Activated CD8-positive, alpha-beta T cell treated with anti-CD3 and anti-CD28 coated beads for 36 hours (primary cell): ENCODE measurements around the gene FCHO2. TPM values are rescaled to one million over a fixed set of nuclear protein-coding genes. Genes with fewer than 3 reads are reported as not detected.

Source experiments
- ATAC-seq: fragments of 200-7000 bp; cut with Tn5 transposase; one replicate; pipeline ENCODE4 v1.10.0; 2021; ENCODE audit warnings: mild to moderate bottlenecking, moderate library complexity
- CTCF ChIA-PET: fragments of 350-600 bp; sonication (Branson Sonifier 250); formaldehyde crosslinking; loops from one replicate; lab custom pipeline; 2021; ENCODE audit warnings: antibody characterized with exemption; lab: Charles Lee
- POLR2A ChIA-PET: fragments of 350-600 bp; sonication (Branson Sonifier 250); formaldehyde crosslinking; loops from one replicate; lab custom pipeline; 2021; ENCODE audit warnings: antibody characterized with exemption; lab: Charles Lee
- DNase-seq: peaks from one replicate; pipeline ENCODE4 v3.0.0-alpha.2; 2020
- H3K27ac Mint-ChIP-seq: one replicate; pipeline ENCODE4 v1.8.0; 2021; ENCODE audit warnings: mild to moderate bottlenecking, mixed read lengths
- H3K27me3 Mint-ChIP-seq: one replicate; pipeline ENCODE4 v1.8.0; 2021; ENCODE audit warnings: mixed read lengths
- H3K36me3 Mint-ChIP-seq: one replicate; pipeline ENCODE4 v1.8.0; 2021; ENCODE audit warnings: low read depth, mixed read lengths
- H3K4me1 Mint-ChIP-seq: one replicate; pipeline ENCODE4 v1.8.0; 2021; ENCODE audit warnings: low read depth, mixed read lengths
- H3K4me3 Mint-ChIP-seq: one replicate; pipeline ENCODE4 v1.8.0; 2021; ENCODE audit warnings: mild to moderate bottlenecking, moderate library complexity, mixed read lengths
- H3K9me3 Mint-ChIP-seq: one replicate; pipeline ENCODE4 v1.8.0; 2021; ENCODE audit warnings: mixed read lengths
- CTCF ChIP-seq: fragments of 200-600 bp; IDR thresholded peaks from one replicate; pipeline ENCODE4 v1.8.0; 2022; ENCODE audit warnings: antibody characterized with exemption, mild to moderate bottlenecking
- intact Hi-C: fragments of 100-400 bp; cut with micrococcal nuclease; formaldehyde crosslinking; loops from one replicate; pipeline ENCODE4 v1.10.0; 2022
- total RNA-seq, 2 experiments: library from RNA; stranded (reverse); gene quantifications; one replicate each; pipeline ENCODE4 v1.2.3, GENCODE V29; 2021

FCHO2 gene
- total RNA-seq, 2 experiments from 2014 or later = 0.32 to 1.0 TPM

- H3K4me3 Mint-ChIP-seq = no peak overlapping the region
- CTCF ChIA-PET = no interaction called here
- no peak for ATAC-seq
Observed at GRCh38 chr5:72988769-72989168, 32.9 kb downstream of the FCHO2 start.

GRCh38 chr5:72991394-72991793 is 35.6 kb downstream of the FCHO2 start:
- intact Hi-C loops = no loop called here
- POLR2A ChIA-PET = no interaction called here
- CTCF ChIA-PET = interaction anchor here (0.6 kb wide), 2 partner anchors 34 to 383 kb away, joined by 3 read pairs; no protein-coding TSS in a partner anchor
- Mint-ChIP-seq H3K27me3 (peaks cover 9% of the 10 kb centered on the region), H3K4me3 (no peak overlapping the region), H3K36me3 (no peaks in the 10 kb centered on the region), H3K27ac (no peak overlapping the region), H3K9me3 (no peaks in the 10 kb centered on the region), H3K4me1 (peaks cover 2% of the 10 kb centered on the region)
- DNase-seq (no peak), ATAC-seq (no peak)
- no peak for TF ChIP-seq CTCF

More at GRCh38 chr5:72988769-72989168, 32.9 kb downstream of the FCHO2 start:
- intact Hi-C loops = no loop called here
- POLR2A ChIA-PET = no interaction called here
- Mint-ChIP-seq H3K36me3 (no peaks in the 10 kb centered on the region), H3K27me3 (peaks cover 17% of the 10 kb centered on the region), H3K27ac (no peak overlapping the region), H3K9me3 (no peaks in the 10 kb centered on the region), H3K4me1 (peaks cover 2% of the 10 kb centered on the region)
- no peak for TF ChIP-seq CTCF
- no peak for DNase-seq

GRCh38 chr5:72994578-72994977 is 38.7 kb downstream of the FCHO2 start:
- ATAC-seq (no peak), DNase-seq (no peak)
- Mint-ChIP-seq H3K4me3 (no peak overlapping the region), H3K27ac (no peak overlapping the region), H3K36me3 (no peaks in the 10 kb centered on the region), H3K4me1 (peaks cover 2% of the 10 kb centered on the region), H3K27me3 (peaks cover 4% of the 10 kb centered on the region), H3K9me3 (no peaks in the 10 kb centered on the region)
- CTCF ChIA-PET = no interaction called here
- no peak for TF ChIP-seq CTCF
- intact Hi-C loops = no loop called here
- POLR2A ChIA-PET = no interaction called here

GRCh38 chr5:72996632-72997031 is 40.8 kb downstream of the FCHO2 start:
- ChIA-PET CTCF (no interaction called here), POLR2A (no interaction called here)
- peaks cover 4% of the 10 kb centered on the region for H3K27me3 Mint-ChIP-seq
- TF ChIP-seq CTCF = no peak
- H3K9me3 Mint-ChIP-seq = no peaks in the 10 kb centered on the region
- intact Hi-C loops = no loop called here
- no peak for DNase-seq
- no peak overlapping the region for H3K4me3 Mint-ChIP-seq
- no peaks in the 10 kb centered on the region for H3K4me1 Mint-ChIP-seq
- no peak for ATAC-seq
- no peaks in the 10 kb centered on the region for H3K36me3 Mint-ChIP-seq
- no peak overlapping the region for H3K27ac Mint-ChIP-seq

GRCh38 chr5:72999916-73000315 is 44.1 kb downstream of the FCHO2 start:
- DNase-seq (no peak), ATAC-seq (no peak)
- CTCF ChIA-PET = no interaction called here
- intact Hi-C loops = no loop called here
- Mint-ChIP-seq H3K36me3 (no peaks in the 10 kb centered on the region), H3K27me3 (no peaks in the 10 kb centered on the region), H3K4me1 (no peaks in the 10 kb centered on the region), H3K27ac (no peak overlapping the region), H3K4me3 (no peak overlapping the region), H3K9me3 (no peaks in the 10 kb centered on the region)
- TF ChIP-seq CTCF = no peak
- POLR2A ChIA-PET = no interaction called here
